ENCODE data around the gene MED27.

GRCh38 chr9:131835151-131835910 lies 244.3 kb downstream of the MED27 start:
- TF ChIP-seq SUZ12 (IDR thresholded peaks at IDR 0.05; ENCODE audit: extremely low read depth, insufficient read depth, insufficient read length) (no peak), ZNF274 (IDR thresholded peaks at IDR 0.05; ENCODE audit: low read depth, low read length) (no peak)

All from NT2/D1 (cell line).